Liver (tissue), 9 donors: ENCODE data around the gene RNF144A. TPM values are rescaled to one million over a fixed set of nuclear protein-coding genes. Genes with fewer than 3 reads are reported as not detected.

ENCODE experiments used
- DNase-seq: peaks from one replicate; pipeline ENCODE4 v3.0.0-alpha.2; 2017; ENCODE audit warnings: low spot score
- H3K27ac ChIP-seq, 2 donors: one replicate each; pipeline ENCODE4 v1.7.0; 2013; ENCODE audit warnings: inconsistent platforms in 2 of 2, low read length in 2 of 2, control low read depth in 1 of 2, low read depth in 1 of 2, mild to moderate bottlenecking in 1 of 2
- H3K27me3 ChIP-seq, 4 donors: one replicate each; pipeline versions ENCODE4 v1.6.1 to v1.7.0; 2013; ENCODE audit warnings: low read length in 3 of 4, inconsistent platforms in 1 of 4, mild to moderate bottlenecking in 1 of 4, moderate library complexity in 1 of 4; ENCODE audit not compliant: control insufficient read depth in 4 of 4, insufficient read depth in 4 of 4
- H3K36me3 ChIP-seq, 4 donors: one replicate each; pipeline versions ENCODE4 v1.6.1 to v1.7.0; 2013; ENCODE audit warnings: low read length in 3 of 4, mild to moderate bottlenecking in 3 of 4, low read depth in 1 of 4, moderate library complexity in 1 of 4; ENCODE audit not compliant: control insufficient read depth in 4 of 4, insufficient read depth in 3 of 4
- H3K4me1 ChIP-seq, 4 donors: one replicate each; pipeline versions ENCODE4 v1.6.1 to v1.7.0; 2013; ENCODE audit warnings: low read length in 3 of 4, mild to moderate bottlenecking in 3 of 4, moderate library complexity in 1 of 4; ENCODE audit not compliant: control insufficient read depth in 4 of 4, insufficient read depth in 4 of 4
- H3K4me3 ChIP-seq, 3 donors: one replicate each; pipeline versions ENCODE4 v1.6.1 to v1.7.0; 2013; ENCODE audit warnings: low read length in 3 of 3, control low read depth in 1 of 3, low read depth in 1 of 3, mild to moderate bottlenecking in 1 of 3
- H3K9ac ChIP-seq, 2 donors: one replicate each; pipeline ENCODE4 v1.7.0; 2013; ENCODE audit warnings: low read length in 2 of 2, mild to moderate bottlenecking in 2 of 2, moderate library complexity in 2 of 2, control low read depth in 1 of 2, low read depth in 1 of 2
- H3K9me3 ChIP-seq, 4 donors: one replicate each; pipeline versions ENCODE4 v1.6.1 to v1.7.0; 2013; ENCODE audit warnings: low read length in 3 of 4; ENCODE audit not compliant: control insufficient read depth in 4 of 4
- ATF3 ChIP-seq: IDR thresholded peaks from 2 replicates; pipeline ENCODE4 v1.6.1; 2016; ENCODE audit warnings: antibody characterized with exemption
- EGR1 ChIP-seq, 2 donors: IDR thresholded peaks; 2 replicates each; pipeline ENCODE4 v1.6.1; 2016 to 2018; ENCODE audit warnings: antibody characterized with exemption in 2 of 2, low read depth in 2 of 2
- FOXA1 ChIP-seq: IDR thresholded peaks from 2 replicates; pipeline ENCODE4 v1.6.1; 2016; ENCODE audit warnings: antibody characterized with exemption
- FOXA2 ChIP-seq: IDR thresholded peaks from 2 replicates; pipeline ENCODE4 v1.6.1; 2016; ENCODE audit warnings: antibody characterized with exemption
- GABPA ChIP-seq, 2 donors: IDR thresholded peaks in 1 of 2; conservative IDR thresholded peaks in 1 of 2; 2 replicates each; pipeline ENCODE4 v1.6.1; 2016; ENCODE audit warnings: antibody characterized with exemption in 2 of 2, mild to moderate bottlenecking in 1 of 2, moderate library complexity in 1 of 2
- HNF4A ChIP-seq, 2 donors: conservative IDR thresholded peaks; 2 replicates each; pipeline ENCODE4 v1.6.1; 2016; ENCODE audit warnings: antibody characterized with exemption in 2 of 2, mild to moderate bottlenecking in 2 of 2
- HNF4G ChIP-seq: IDR thresholded peaks from 2 replicates; pipeline ENCODE4 v1.6.1; 2016; ENCODE audit warnings: antibody characterized with exemption
- JUND ChIP-seq, 2 donors: IDR thresholded peaks; 2 replicates each; pipeline ENCODE4 v1.6.1; 2016; ENCODE audit warnings: antibody characterized with exemption in 2 of 2
- NR2F2 ChIP-seq: IDR thresholded peaks from 2 replicates; pipeline ENCODE4 v1.6.1; 2016; ENCODE audit warnings: antibody characterized with exemption
- RAD21 ChIP-seq, 2 donors: IDR thresholded peaks; 2 replicates each; pipeline ENCODE4 v1.6.1; 2016; ENCODE audit warnings: antibody characterized with exemption in 2 of 2, mild to moderate bottlenecking in 2 of 2
- REST ChIP-seq: IDR thresholded peaks from 2 replicates; pipeline ENCODE4 v1.6.1; 2016; ENCODE audit warnings: antibody characterized with exemption, mild to moderate bottlenecking
- SP1 ChIP-seq: IDR thresholded peaks from 2 replicates; pipeline ENCODE4 v1.6.1; 2018; ENCODE audit warnings: antibody characterized with exemption, mild to moderate bottlenecking
- TAF1 ChIP-seq: conservative IDR thresholded peaks from 2 replicates; pipeline ENCODE4 v1.6.1; 2016; ENCODE audit warnings: antibody characterized with exemption, mild to moderate bottlenecking
- YY1 ChIP-seq: IDR thresholded peaks from 2 replicates; pipeline ENCODE4 v1.6.1; 2016; ENCODE audit warnings: antibody characterized with exemption, mild to moderate bottlenecking
- WGBS: extraction: QIAGEN DNeasy Blood & Tissue Kit; methylation state at CpG from one replicate; pipeline ENCODE4 v1.1.7; 2013; 5-methylcytosine and 5-hydroxymethylcytosine counted together
- polyA plus RNA-seq, 2 donors: library from polyadenylated mRNA; stranded (reverse) in 1 of 2; unstranded in 1 of 2; fragments of 200-250 nt in 1 of 2; fragments of >200 nt in 1 of 2; fragmentation: Nextera tagmentation in 1 of 2; extraction: Ambion mirVana in 1 of 2; gene quantifications; one replicate each; pipeline versions ENCODE4 v1.2.1 to v1.2.3, GENCODE V29; 2013 to 2015
- total RNA-seq, 2 donors: library from RNA; depleted of rRNA; stranded (reverse); fragments of >200 nt; gene quantifications; one replicate each; pipeline ENCODE4 v1.2.3, GENCODE V29; 2014
- TF ChIP-seq, protein P1 (sequence below): fragments of 150-350 bp; IDR thresholded peaks from 2 replicates; pipeline ENCODE4 v1.5.1; 2017; ENCODE audit warnings: improper control_type of control experiment, low read depth, low read length; ENCODE audit not compliant: missing input control
- TF ChIP-seq, protein P2 (sequence below): IDR thresholded peaks from 2 replicates; pipeline ENCODE4 v1.6.1; 2016; ENCODE audit warnings: antibody characterized with exemption
- TF ChIP-seq, protein P3 (sequence below): IDR thresholded peaks from 2 replicates; pipeline ENCODE4 v1.6.1; 2016; ENCODE audit warnings: antibody characterized with exemption
- donor health status: healthy.
- donor health status: healthy.
- donor health status: healthy.
- donor health status: healthy.
- donor health status: healthy.

RNF144A gene
- total and polyA plus RNA-seq, 4 donors, result 1.0 to 10.4 (median 2.3) TPM

DNA sequence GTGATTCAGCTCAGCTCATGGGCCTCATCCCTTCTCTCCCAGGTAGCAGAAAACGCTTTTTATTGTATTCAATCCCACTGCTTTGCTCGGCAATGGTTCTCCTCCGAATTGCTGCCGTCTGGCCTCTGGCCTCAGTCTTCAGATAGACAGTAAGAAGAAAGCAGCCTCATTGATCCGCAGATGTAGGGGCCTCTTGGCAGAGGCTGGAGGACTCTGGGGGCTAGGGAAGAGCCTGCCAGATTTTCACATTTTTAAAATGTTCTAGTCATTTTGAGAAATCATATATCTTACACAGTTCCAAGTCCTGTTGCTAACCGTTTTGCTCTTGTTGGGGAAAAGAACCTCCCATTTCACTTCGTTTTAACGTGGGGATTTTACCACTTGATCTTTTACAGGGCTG lies 123.3 kb downstream of the RNF144A start:
- DNase-seq, result no peak
- Histone ChIP-seq H3K9me3 (no peaks in the 10 kb centered on the region), H3K4me1 (no peaks in the 10 kb centered on the region), H3K9ac (no peak overlapping the region), H3K27ac (no peak overlapping the region), H3K36me3 (no peaks in the 10 kb centered on the region), H3K27me3 (peaks cover 0 to 3% (median 0%) of the 10 kb centered on the region in 4 donors), H3K4me3 (no peak overlapping the region)
- WGBS, result 92% methylated on average over 8 of the region's 8 CpGs
- no peak for TF ChIP-seq REST
- TF ChIP-seq YY1, result no peak
- TF ChIP-seq RAD21 (IDR thresholded peaks at IDR 0.05), result no peak
- no peak for TF ChIP-seq JUND (IDR thresholded peaks at IDR 0.05)
- TF ChIP-seq HNF4G, result no peak
- TF ChIP-seq, protein P1, sequence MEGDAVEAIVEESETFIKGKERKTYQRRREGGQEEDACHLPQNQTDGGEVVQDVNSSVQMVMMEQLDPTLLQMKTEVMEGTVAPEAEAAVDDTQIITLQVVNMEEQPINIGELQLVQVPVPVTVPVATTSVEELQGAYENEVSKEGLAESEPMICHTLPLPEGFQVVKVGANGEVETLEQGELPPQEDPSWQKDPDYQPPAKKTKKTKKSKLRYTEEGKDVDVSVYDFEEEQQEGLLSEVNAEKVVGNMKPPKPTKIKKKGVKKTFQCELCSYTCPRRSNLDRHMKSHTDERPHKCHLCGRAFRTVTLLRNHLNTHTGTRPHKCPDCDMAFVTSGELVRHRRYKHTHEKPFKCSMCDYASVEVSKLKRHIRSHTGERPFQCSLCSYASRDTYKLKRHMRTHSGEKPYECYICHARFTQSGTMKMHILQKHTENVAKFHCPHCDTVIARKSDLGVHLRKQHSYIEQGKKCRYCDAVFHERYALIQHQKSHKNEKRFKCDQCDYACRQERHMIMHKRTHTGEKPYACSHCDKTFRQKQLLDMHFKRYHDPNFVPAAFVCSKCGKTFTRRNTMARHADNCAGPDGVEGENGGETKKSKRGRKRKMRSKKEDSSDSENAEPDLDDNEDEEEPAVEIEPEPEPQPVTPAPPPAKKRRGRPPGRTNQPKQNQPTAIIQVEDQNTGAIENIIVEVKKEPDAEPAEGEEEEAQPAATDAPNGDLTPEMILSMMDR, result no peak
- TF ChIP-seq TAF1, result no peak
- TF ChIP-seq, protein P2, sequence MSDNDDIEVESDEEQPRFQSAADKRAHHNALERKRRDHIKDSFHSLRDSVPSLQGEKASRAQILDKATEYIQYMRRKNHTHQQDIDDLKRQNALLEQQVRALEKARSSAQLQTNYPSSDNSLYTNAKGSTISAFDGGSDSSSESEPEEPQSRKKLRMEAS, result no peak
- TF ChIP-seq SP1, result no peak
- no peak for TF ChIP-seq FOXA2
- TF ChIP-seq, protein P3, sequence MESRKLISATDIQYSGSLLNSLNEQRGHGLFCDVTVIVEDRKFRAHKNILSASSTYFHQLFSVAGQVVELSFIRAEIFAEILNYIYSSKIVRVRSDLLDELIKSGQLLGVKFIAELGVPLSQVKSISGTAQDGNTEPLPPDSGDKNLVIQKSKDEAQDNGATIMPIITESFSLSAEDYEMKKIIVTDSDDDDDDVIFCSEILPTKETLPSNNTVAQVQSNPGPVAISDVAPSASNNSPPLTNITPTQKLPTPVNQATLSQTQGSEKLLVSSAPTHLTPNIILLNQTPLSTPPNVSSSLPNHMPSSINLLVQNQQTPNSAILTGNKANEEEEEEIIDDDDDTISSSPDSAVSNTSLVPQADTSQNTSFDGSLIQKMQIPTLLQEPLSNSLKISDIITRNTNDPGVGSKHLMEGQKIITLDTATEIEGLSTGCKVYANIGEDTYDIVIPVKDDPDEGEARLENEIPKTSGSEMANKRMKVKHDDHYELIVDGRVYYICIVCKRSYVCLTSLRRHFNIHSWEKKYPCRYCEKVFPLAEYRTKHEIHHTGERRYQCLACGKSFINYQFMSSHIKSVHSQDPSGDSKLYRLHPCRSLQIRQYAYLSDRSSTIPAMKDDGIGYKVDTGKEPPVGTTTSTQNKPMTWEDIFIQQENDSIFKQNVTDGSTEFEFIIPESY, result no peak
- TF ChIP-seq EGR1 (IDR thresholded peaks at IDR 0.05; ENCODE audit: low read depth in 2 of 2), result no peak
- no peak for TF ChIP-seq ATF3

DNA sequence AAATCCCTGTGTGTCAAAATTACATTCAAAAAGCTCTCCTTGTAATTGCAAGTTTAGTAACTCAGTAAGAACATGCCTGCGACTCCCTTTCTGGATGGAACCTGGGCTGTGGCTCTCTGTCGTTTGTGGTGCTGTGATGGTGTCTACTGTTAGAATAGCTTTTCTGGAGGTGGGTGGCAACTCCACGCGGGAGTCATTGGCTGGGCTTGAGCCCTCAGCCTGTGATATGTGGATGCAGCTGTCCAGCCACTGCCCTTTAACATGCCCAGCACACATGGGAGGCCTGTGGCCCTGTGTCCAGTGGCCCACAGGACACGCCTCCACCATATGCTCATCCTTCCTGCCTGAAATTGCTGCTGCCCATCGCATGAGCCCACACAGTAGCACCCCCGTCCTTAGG lies 124.2 kb downstream of the RNF144A start:
- Histone ChIP-seq H3K4me3 (no peak overlapping the region), H3K36me3 (no peaks in the 10 kb centered on the region), H3K4me1 (no peaks in the 10 kb centered on the region), H3K27me3 (peaks cover 0 to under 1% (median 0%) of the 10 kb centered on the region in 4 donors), H3K9me3 (no peaks in the 10 kb centered on the region), H3K27ac (no peak overlapping the region), H3K9ac (no peak overlapping the region)
- no peak for DNase-seq
- WGBS, result 93% methylated on average over 7 of the region's 7 CpGs
- TF ChIP-seq JUND (IDR thresholded peaks at IDR 0.05) (no peak), EGR1 (IDR thresholded peaks at IDR 0.05; ENCODE audit: low read depth in 2 of 2) (no peak), RAD21 (IDR thresholded peaks at IDR 0.05) (no peak), FOXA2 (no peak), GABPA (IDR thresholded peaks at IDR 0.05 in 1 of 2, conservative IDR thresholded peaks at IDR 0.05 in 1 of 2) (no peak), SP1 (no peak), FOXA1 (no peak), HNF4A (conservative IDR thresholded peaks at IDR 0.05) (no peak), HNF4G (no peak), ATF3 (no peak), NR2F2 (no peak)
- TF ChIP-seq, protein P1, result no peak
- TF ChIP-seq, protein P3, result no peak
- TF ChIP-seq, protein P2, result no peak
